Thymus (tissue), 11 donors: ENCODE results near the gene CTXND1. TPM values are rescaled to one million over a fixed set of nuclear protein-coding genes. Genes with fewer than 3 reads are reported as not detected.

Source experiments
- DNase-seq, 9 donors: peaks; one replicate each; pipeline ENCODE4 v3.0.0-alpha.2; 2013; ENCODE audit warnings: low spot score in 9 of 9, low read depth in 6 of 9, missing footprints in 1 of 9
- H3K27ac ChIP-seq, 2 donors: one replicate each; pipeline ENCODE4 v1.5.1; 2013; ENCODE audit warnings: control low read depth in 1 of 2, low read depth in 1 of 2, low read length in 1 of 2, mild to moderate bottlenecking in 1 of 2, moderate library complexity in 1 of 2
- H3K27me3 ChIP-seq, 2 donors: one replicate each; pipeline ENCODE4 v1.5.1; 2013; ENCODE audit warnings: low read length in 1 of 2; ENCODE audit not compliant: control insufficient read depth in 2 of 2, insufficient read depth in 1 of 2
- H3K36me3 ChIP-seq, 2 donors: one replicate each; pipeline ENCODE4 v1.5.1; 2013; ENCODE audit warnings: low read length in 1 of 2, mild to moderate bottlenecking in 1 of 2, moderate library complexity in 1 of 2; ENCODE audit not compliant: control insufficient read depth in 2 of 2, insufficient read depth in 2 of 2
- H3K4me1 ChIP-seq, 2 donors: one replicate each; pipeline ENCODE4 v1.5.1; 2013; ENCODE audit warnings: low read length in 2 of 2; ENCODE audit not compliant: control insufficient read depth in 2 of 2, insufficient read depth in 2 of 2
- H3K4me3 ChIP-seq, 2 donors: one replicate each; pipeline ENCODE4 v1.5.1; 2013; ENCODE audit warnings: low read length in 2 of 2, control low read depth in 1 of 2, mild to moderate bottlenecking in 1 of 2
- H3K9me3 ChIP-seq, 2 donors: one replicate each; pipeline ENCODE4 v1.5.1; 2013; ENCODE audit warnings: low read length in 1 of 2, mild to moderate bottlenecking in 1 of 2; ENCODE audit not compliant: control insufficient read depth in 2 of 2, insufficient read depth in 1 of 2
- WGBS: extraction: QIAGEN DNeasy Blood & Tissue Kit; methylation state at CpG from one replicate; pipeline ENCODE4 v1.1.7; 2013; 5-methylcytosine and 5-hydroxymethylcytosine counted together
- polyA plus RNA-seq: library from polyadenylated mRNA; stranded (reverse); fragments of 200-250 nt; gene quantifications from one replicate; pipeline ENCODE4 v1.2.3, GENCODE V29; 2013
- total RNA-seq: library from RNA; stranded (reverse); fragments of 120-200 nt; gene quantifications from one replicate; pipeline ENCODE4 v1.2.4, GENCODE V29; 2013
- donor health status: healthy.

CTXND1 gene
- total and polyA plus RNA-seq, 2 donors: 0.05 to 0.07 TPM

GRCh38 chr15:80266113-80266512, 14.1 kb upstream of the CTXND1 start:
- WGBS: 77% methylated on average over 3 of the region's 3 CpGs
- no peaks in the 10 kb centered on the region for H3K27me3 ChIP-seq
- DNase-seq: peak in 1 of 9 donors; percentile 5
- no peak overlapping the region for H3K4me3 ChIP-seq
- no peaks in the 10 kb centered on the region for H3K4me1 ChIP-seq
- H3K9me3 ChIP-seq: no peaks in the 10 kb centered on the region
- H3K36me3 ChIP-seq: no peaks in the 10 kb centered on the region
- H3K27ac ChIP-seq: no peak overlapping the region

GRCh38 chr15:80265021-80265420, 13.0 kb upstream of the CTXND1 start:
- 90% methylated on average over 3 of the region's 3 CpGs for WGBS

GRCh38 chr15:80264031-80264430, 12.0 kb upstream of the CTXND1 start:
- Histone ChIP-seq H3K36me3 (no peaks in the 10 kb centered on the region), H3K4me1 (no peaks in the 10 kb centered on the region), H3K27ac (no peak overlapping the region), H3K4me3 (no peak overlapping the region), H3K27me3 (peaks cover 0 to 4% of the 10 kb centered on the region in 2 donors), H3K9me3 (no peaks in the 10 kb centered on the region)
- DNase-seq: no peak

More at GRCh38 chr15:80265021-80265420, 13.0 kb upstream of the CTXND1 start:
- Histone ChIP-seq H3K36me3 (no peaks in the 10 kb centered on the region), H3K27ac (no peak overlapping the region), H3K4me3 (no peak overlapping the region), H3K9me3 (no peaks in the 10 kb centered on the region), H3K27me3 (no peaks in the 10 kb centered on the region), H3K4me1 (no peaks in the 10 kb centered on the region)
- DNase-seq: no peak

GRCh38 chr15:80260551-80260950, 8.5 kb upstream of the CTXND1 start:
- Histone ChIP-seq H3K27me3 (peaks cover 2 to 7% of the 10 kb centered on the region in 2 donors), H3K4me3 (no peak overlapping the region), H3K36me3 (no peaks in the 10 kb centered on the region), H3K4me1 (no peaks in the 10 kb centered on the region), H3K27ac (no peak overlapping the region), H3K9me3 (no peaks in the 10 kb centered on the region)
- 61% methylated on average over 2 of the region's 2 CpGs for WGBS
- DNase-seq: no peak

- H3K27me3 ChIP-seq: peaks cover 2 to 8% of the 10 kb centered on the region in 2 donors
- H3K36me3 ChIP-seq: no peaks in the 10 kb centered on the region
- no peak overlapping the region for H3K4me3 ChIP-seq
- H3K9me3 ChIP-seq: no peaks in the 10 kb centered on the region
- no peaks in the 10 kb centered on the region for H3K4me1 ChIP-seq
- H3K27ac ChIP-seq: no peak overlapping the region
- DNase-seq: no peak
- 88% methylated on average over 1 of the region's 1 CpG for WGBS
These were observed 8.0 kb upstream of the CTXND1 start for GRCh38 chr15:80259942-80260510.

- Histone ChIP-seq H3K27me3 (peaks cover 34 to 59% of the 10 kb centered on the region in 2 donors), H3K4me1 (peaks cover 0 to 3% of the 10 kb centered on the region in 2 donors), H3K4me3 (no peak overlapping the region), H3K27ac (no peak overlapping the region), H3K9me3 (no peaks in the 10 kb centered on the region), H3K36me3 (no peaks in the 10 kb centered on the region)
- DNase-seq: no peak
- 1% methylated on average over 79 of the region's 79 CpGs for WGBS
These were observed 439 bp downstream of the CTXND1 start for GRCh38 chr15:80251428-80252120.

- DNase-seq: no peak
- H3K4me1 ChIP-seq: peaks cover 0 to 3% of the 10 kb centered on the region in 2 donors
- peaks cover 34 to 62% of the 10 kb centered on the region in 2 donors for H3K27me3 ChIP-seq
- no peaks in the 10 kb centered on the region for H3K9me3 ChIP-seq
- H3K36me3 ChIP-seq: no peaks in the 10 kb centered on the region
- WGBS: 79% methylated on average over 20 of the region's 20 CpGs
- no peak overlapping the region for H3K4me3 ChIP-seq
- no peak overlapping the region for H3K27ac ChIP-seq
These were observed 1.2 kb downstream of the CTXND1 start for GRCh38 chr15:80250614-80251427.

GRCh38 chr15:80249973-80250372, 2.0 kb downstream of the CTXND1 start:
- Histone ChIP-seq H3K27me3 (peaks cover 34 to 60% of the 10 kb centered on the region in 2 donors), H3K4me3 (no peak overlapping the region), H3K9me3 (no peaks in the 10 kb centered on the region), H3K36me3 (no peaks in the 10 kb centered on the region), H3K4me1 (peaks cover 0 to 3% of the 10 kb centered on the region in 2 donors), H3K27ac (no peak overlapping the region)
- DNase-seq: no peak
- WGBS: 94% methylated on average over 2 of the region's 2 CpGs

GRCh38 chr15:80247320-80247719, 4.7 kb downstream of the CTXND1 start:
- peaks cover 3 to 6% of the 10 kb centered on the region in 2 donors for H3K4me1 ChIP-seq
- DNase-seq: no peak
- H3K9me3 ChIP-seq: no peaks in the 10 kb centered on the region
- 77% methylated on average over 1 of the region's 1 CpG for WGBS
- no peak overlapping the region for H3K4me3 ChIP-seq
- peaks cover 25 to 44% of the 10 kb centered on the region in 2 donors for H3K27me3 ChIP-seq
- no peaks in the 10 kb centered on the region for H3K36me3 ChIP-seq
- H3K27ac ChIP-seq: no peak overlapping the region
